Left renal cortex interstitium (tissue), 4 donors: ENCODE results near the gene ATRN. TPM values are rescaled to one million over a fixed set of nuclear protein-coding genes. Genes with fewer than 3 reads are reported as not detected.
A peak's percentile ranks its signal among the peaks of the same experiment; 100 is the strongest.
"Not testable (repeated sequence)": the region's sequence is repeated elsewhere in the genome, so short reads cannot be mapped to it uniquely, and the experiment has no call there.

ENCODE experiments used
- DNase-seq, 4 donors: peaks; one replicate each; pipeline ENCODE4 v3.0.0-alpha.2; 2013; ENCODE audit warnings: low read depth in 4 of 4, low spot score in 2 of 4, missing footprints in 1 of 4
- polyA plus RNA-seq, 4 donors: library from polyadenylated mRNA; unstranded; fragments of 120-200 nt; gene quantifications; one replicate each; pipeline ENCODE4 v1.2.1, GENCODE V29; 2013; ENCODE audit not compliant: insufficient read length in 4 of 4

Gene ATRN
- polyA plus RNA-seq, 4 donors: 44.8 to 51.1 (median 49.5) TPM

DNA sequence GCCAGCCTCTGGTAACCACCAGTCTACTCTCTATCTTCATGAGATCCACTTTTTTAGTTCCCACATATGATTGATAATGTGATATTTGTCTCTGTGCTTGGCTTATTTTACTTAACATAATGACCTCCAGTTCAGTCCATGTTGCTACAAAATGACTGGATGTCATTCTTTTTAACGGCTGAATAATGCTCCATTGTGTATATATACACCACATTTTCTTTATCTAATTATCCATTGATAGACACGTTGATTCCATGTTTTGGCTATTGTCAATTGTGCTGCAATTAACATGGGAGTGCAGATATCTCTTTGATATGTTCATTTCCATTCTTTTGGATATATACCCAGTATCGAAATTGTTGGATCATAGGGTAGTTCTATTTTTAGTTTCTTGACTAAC is 89.3 kb downstream of the ATRN start:
- DNase-seq: no peak

DNA sequence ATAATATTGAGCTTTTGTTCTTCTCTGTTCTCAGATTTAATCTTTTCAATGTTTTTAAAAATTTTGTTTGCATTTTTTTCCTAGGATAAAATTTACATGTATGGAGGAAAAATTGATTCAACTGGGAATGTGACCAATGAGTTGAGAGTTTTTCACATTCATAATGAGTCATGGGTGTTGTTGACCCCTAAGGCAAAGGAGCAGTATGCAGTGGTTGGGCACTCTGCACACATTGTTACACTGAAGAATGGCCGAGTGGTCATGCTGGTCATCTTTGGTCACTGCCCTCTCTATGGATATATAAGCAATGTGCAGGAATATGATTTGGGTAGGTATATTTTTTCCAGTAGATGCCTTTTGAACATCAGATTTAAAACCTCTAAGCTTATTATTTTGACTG is 89.8 kb downstream of the ATRN start:
- DNase-seq: no peak

DNA sequence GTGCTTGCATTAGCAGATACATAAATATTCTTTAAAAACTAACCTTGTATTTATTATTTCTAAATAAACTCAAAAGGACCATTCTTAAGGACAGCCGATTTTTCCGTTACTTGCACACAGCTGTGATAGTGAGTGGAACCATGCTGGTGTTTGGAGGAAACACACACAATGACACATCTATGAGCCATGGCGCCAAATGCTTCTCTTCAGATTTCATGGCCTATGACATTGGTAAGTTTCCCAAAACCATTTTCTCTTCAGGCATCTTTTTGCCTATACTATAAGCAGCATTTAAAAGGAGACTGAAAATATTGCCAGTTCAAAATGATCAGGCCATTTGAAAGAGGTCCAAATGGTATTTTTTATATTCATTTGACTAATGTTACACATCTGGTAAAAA is 92.3 kb downstream of the ATRN start:
- DNase-seq: peak in 2 of 4 donors; percentile 18 to 32

DNA sequence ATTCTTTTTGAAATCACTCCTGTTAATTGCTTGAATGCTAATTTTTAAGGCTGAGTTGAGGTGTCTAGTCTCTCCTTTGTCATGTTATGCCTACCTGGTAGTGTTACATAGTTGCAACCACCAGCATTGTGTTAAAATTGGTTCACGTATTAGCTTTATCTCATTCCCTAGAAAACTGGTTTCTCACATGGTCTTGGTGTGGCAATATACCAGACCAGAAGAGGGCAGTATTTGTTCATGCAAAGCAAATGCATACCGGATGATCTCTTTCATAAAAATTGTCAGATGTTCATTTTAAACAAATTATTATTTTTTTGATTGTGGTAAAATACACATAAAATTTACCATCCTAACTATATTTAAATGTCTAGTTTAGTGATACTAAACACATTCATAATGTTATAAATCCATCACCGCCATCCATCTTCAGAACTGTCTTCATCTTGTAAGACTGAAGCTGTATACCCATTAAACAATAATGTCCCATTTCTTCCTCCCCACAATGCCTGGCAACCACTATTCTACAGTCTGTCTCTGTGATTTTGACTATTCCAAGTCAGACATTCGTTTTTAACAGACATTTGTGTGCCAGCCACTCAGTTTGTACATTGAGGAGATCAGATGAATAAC is 92.8 kb downstream of the ATRN start:
- peak in 2 of 4 donors; percentile 11 to 20 for DNase-seq

DNA sequence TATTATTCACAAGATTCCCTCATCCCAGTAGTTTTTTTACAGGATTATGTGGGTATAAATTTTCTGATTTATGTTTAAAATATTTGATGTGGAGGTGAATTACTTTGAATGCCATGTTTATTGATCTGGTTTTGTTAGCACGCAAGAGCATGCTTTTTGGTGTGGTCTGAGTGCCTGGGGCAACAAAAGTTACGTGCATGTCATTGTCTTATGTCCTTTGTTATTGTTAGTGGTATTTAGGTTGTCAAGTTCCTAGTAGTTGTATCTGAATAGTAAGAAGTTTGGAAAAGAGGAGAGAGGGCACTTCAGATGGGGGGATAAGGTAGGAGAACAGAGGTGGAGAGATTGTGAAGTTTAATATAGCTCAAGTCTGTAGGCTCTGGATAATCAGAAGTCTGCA is 95.0 kb downstream of the ATRN start:
- no peak for DNase-seq

DNA sequence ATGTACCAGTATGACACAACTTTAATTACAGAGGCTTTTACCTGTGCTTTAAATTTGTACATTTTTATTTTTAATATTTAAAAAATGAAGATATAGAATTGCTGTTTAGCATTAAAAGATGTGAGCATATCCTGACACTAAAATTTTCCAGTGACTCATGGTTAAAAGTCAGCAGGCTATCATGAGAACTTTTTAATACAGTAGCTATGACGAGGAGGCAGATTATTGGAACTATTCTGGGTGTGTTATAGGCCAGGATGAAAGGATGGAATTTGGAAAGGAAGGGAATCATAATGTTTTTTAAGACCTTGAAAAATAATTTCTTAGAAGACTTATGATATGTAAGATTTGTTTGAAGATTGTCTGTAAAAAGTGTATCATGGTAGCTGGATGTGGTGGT is 101.3 kb downstream of the ATRN start:
- no peak for DNase-seq

DNA sequence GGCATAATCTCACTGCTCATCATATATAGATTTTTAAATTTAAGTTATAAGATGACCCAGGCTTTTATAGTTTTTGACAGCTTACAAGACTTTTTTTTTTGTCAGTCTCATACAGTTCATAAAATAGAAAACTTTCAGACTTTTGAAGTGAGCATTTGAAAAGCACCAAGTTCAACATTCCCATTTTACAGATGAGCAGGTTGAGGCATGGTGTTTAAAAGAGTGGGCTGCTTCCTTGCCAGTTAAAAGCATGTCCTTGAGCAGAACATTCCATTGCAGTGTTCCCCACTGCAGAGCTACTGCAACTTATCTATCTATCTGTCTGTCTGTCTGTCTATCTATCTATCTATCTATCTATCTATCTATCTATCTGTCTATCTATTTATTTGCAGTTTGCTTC is 105.5 kb downstream of the ATRN start:
- no peak for DNase-seq

DNA sequence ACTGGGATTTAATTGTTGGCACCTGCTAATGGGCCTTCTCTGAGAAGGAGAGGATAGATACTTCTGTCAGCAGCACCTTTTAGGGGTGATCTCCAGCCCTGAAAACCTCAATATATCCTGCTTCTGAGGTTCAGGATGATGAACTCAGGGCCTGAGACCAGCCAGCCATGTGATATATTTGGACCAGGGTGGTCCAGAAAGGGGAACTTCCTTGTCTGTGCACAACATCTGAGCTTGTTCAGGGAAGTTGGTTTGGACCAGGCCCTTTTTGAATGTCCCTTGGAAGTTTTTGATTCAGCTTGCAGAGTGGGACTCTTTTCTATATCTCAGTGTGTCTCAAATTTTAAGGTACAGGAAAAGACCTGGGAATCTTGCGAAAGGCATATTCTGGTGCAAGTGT is 106.5 kb downstream of the ATRN start:
- no peak for DNase-seq

DNA sequence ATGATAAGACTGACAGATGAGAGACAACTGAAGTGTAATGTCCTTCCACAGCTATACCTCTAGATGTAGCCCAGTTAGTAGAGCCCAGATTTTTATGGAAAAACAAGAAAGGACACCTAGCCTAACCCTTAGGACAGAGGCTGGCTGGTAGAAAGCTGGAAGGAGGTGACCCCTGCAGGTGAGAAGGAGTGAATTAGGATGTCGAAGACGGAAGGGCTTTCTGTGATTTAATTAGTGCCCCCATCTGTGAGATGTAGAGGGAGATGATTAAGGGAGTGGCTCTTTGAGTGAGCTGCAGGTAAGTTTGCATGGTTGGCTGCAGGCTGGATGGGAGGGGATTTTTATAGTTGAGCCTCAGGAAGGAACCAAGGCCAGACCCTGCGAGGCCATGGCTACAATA is 109.6 kb downstream of the ATRN start:
- DNase-seq: no peak

DNA sequence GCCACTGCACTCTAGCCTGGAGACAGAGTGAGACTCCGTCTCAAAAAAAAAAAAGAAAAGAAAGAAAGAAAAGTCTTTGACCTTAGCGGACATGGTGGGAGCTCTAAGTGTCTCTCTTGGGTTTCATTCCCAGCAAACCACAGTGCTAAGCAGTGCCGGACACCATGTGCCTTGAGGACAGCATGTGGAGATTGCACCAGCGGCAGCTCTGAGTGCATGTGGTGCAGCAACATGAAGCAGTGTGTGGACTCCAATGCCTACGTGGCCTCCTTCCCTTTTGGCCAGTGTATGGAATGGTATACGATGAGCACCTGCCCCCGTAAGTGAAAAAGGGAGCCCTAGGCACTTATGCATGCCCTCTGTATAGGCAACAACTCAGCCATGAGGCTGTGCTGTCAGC is 112.9 kb downstream of the ATRN start:
- DNase-seq: no peak

DNA sequence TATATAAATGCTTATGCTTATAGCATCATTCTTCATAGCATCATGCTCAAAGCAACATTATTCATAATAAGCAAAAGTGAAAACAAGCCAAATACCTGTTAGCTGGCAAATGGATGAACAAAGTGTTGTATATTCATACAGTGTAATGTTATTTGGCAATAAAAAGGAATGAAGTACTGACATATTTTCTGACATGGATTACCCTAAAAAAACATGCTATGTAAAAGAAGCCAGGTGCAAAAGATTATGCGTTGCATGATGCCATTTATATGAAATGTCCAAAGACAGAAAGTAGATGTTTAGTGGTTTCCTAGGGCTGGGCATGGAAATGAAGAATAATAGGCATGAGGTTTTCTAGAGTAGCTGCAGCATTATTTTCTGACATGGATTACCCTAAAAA is 115.3 kb downstream of the ATRN start:
- no peak for DNase-seq

DNA sequence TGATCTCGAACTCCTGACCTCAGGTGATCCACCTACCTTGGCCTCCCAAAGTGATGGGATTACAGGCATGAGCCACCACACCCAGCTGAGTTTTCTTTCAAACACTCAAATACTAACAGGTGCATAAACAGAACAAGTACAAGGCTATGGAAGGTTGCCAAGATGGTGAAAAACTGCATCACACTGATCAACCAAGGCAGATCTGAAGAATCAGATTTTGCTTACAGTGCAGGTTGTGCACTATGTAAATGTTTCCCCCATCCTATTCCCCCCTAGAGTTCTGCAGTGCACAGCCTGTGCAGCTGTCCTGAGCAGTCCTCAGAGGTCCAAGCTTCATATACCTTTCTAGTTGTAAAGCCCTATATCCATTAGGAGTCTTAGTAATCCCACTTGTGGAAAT is 119.3 kb downstream of the ATRN start:
- no peak for DNase-seq

DNA sequence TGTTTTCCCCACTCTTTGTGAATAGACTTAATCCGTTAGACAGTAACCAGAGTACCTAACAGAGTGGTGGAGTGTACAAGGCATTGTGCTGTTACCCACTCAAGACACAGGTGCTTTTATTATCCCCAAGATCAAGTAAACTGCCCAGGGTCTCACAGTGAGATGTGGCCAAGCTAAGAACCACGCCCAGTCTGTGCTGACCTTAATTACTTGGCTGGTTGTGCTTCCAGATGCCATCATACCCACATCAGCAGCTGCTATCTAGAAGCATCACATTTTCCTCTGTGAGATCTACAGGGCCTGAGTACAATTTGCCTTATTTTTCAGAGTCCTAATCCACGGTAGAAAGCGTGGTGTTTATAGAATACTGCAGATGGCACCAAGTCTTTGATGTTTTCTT is 122.1 kb downstream of the ATRN start:
- no peak for DNase-seq

DNA sequence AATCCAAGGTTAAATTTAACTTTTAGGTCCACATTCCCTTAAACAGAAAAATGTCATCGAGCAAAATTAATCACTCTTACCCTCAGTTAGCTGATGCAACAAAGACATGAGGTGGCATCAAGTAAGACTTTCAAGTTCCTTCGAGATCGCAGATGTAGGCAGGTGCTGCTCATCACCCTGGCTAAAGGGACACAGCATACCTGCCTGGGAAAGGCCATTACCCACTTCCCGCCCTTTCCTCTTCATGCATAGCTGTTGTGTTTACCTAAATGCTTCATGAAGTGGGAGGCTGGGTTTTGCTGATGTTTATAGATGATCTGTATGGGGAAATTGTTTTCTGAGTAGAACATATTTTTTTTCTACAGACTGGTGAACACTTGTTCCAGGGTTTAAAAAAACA is 124.7 kb downstream of the ATRN start:
- DNase-seq: no peak

DNA sequence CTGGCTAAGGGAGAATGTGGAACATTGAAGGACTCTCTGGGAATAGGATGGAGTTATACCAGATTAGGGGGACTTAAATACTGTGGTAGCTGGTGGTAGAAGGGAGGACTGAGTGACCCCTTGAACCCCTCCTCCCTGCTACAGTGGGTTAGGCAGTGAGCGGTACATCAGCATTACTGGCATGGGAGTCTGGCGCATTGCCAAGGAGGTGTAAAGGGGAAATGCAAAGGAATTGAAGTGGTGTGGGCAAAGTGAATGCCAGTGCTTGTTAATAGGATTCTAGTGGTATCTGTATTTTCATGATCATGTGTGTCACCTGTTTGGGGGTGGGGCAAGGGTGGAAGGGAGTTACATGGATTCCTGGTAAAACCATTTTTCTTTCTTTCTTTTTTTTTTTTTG is 132.3 kb downstream of the ATRN start:
- no peak for DNase-seq

DNA sequence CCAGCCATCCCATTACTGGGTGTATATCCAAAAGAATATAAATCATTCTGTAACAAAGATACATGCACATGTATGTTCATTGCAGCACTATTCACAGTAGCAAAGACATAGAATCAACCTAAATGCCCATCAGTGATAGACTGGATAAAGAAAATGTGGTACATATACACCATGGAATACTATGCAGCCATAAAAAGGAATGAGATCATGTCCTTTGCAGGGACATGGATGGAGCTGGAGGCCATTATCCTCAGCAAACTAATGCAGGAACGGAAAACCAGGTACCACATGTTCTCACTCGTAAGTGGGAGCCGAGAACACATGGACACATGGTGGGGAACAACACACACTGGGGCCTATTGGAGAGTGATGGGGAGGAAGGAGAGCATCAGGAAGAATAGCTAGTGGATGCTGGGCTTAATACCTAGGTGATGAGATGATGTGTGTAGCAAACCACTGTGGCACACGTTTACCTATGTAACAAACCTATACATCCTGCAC is 134.6 kb downstream of the ATRN start:
- not testable (repeated sequence) for DNase-seq

DNA sequence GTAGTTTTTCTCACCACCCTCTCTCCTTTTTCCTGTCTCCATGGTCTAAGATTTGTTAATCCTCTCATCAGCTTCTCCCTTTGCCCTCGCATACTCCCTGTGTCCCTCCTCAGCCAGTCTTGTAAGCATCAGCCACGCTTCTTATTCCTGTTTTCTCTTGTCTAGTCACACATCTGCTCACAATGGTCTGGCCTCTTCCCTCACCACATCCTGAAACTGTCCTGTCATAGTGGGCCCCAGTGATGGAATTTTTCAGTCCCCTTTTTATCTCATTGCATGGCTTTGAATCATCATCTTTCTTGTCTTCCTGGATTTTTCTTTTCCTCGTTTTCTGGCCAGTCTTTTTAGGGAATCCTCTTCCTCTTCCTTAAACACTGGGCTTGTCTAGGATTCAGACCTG is 135.2 kb downstream of the ATRN start:
- DNase-seq: no peak

DNA sequence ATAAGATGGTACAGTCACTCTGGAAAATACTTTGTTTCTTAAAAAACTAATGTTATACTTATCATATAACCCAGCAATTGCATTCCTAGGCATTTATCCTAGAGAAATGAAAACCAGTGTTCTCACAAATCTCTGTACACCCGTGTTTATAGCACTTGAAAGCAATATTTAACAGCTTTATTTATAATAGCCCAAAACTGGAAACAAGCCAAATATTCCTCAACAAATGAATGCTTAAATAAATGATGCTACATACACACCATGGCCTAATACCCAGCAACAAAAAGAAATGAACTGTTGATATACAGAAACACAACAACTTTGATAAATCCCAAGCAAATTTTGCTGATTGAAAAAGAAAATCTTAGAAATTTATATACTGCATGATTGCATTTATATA is 141.1 kb downstream of the ATRN start:
- no peak for DNase-seq

DNA sequence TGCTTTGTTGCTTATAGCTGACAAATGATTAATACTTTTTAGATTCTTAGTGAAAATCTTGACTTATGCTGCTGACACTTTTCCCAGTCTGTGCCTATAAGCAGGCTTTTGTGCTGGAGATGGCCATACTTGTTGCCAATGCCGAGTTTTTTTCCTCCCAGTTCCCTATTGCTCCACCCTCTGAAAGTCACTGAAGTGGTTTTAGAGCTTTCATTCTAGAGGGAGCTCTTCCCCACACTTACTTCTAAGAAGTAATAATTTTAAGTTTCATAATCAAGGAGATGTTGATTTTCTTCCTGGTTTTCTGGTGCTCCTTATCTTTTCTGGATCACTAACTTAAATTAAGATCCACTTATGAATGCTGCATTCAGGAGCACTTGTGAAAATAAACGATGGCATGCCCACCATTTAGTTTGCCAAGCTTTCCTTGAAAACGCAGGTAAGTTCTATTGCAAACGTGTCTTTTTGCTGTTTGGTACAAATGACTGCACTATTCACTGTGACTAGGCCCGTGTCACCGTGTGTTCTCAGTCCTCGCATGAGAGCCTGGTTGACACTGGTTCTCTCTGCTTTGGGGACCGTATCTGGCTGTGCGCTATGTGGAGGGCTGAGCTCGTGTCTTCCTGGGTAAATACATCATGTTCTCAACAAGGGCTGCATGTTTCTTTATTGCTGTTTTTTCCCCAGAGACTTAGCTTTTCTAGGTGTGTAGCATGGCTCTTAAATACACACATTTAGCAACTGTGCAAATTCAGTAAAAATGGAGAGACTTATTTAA is 142.2 kb downstream of the ATRN start:
- no peak for DNase-seq

DNA sequence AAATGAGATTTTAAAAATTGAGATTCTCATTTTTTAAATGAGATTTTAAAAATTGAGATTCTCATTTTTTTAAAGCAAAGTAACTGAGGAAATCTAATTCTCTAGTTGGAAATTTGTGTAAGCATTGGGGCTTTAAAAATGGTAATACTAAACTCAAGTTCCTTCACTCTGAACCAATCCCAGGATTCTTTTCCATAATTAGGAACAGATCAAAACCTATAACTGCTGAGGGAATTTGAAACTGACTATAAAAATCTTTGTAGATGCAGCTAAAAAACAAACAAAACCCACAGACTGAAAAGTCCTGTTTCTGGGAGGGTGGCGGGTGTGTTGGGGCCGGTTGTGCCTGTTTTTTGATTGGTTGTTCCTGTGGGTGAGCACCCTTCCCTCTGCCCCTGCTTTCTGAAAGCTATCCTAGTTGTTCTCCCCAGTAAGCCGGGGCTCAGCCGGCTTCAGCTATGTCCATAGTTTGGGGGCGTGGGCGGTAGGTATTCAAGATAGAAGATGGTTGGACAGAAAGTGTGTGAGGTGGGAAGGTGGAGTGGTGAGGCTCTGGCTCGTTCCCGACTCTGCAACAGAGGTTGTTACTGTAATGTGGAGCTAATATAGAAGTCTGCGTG is 143.1 kb downstream of the ATRN start:
- no peak for DNase-seq

DNA sequence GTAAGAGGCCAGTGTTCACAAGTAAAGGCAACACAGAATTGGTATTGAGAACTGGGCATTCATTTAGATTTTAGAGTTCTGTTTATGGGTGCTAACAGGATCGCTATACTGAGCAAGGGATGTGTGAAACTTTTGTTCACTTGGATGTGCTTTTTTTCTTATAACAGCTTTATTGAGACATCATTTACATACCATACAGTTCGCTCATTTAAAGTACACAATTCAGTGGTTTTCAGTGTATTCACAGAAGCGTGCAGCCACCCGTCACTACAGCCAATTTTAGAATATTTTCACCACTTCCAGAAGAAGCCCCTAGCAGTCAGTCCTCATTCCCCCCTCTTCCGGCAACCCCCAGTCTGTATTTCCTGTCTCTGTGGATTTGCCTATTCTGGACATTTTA is 143.6 kb downstream of the ATRN start:
- no peak for DNase-seq
